Progenitor cell of endocrine pancreas (in vitro differentiated cells): ENCODE results near the gene HS3ST3A1. TPM values are rescaled to one million over a fixed set of nuclear protein-coding genes. Genes with fewer than 3 reads are reported as not detected.

Source experiments
- DNase-seq: peaks from one replicate; pipeline ENCODE4 v3.0.0; 2021; ENCODE audit warnings: low spot score; ENCODE audit not compliant: unreplicated experiment
- H3K27ac Mint-ChIP-seq: 2 replicates; pipeline ENCODE4 v1.8.0; 2021; ENCODE audit warnings: mild to moderate bottlenecking, moderate library complexity, mixed read lengths
- H3K27me3 Mint-ChIP-seq: 2 replicates; pipeline ENCODE4 v1.8.0; 2021; ENCODE audit warnings: mixed read lengths
- H3K36me3 Mint-ChIP-seq: 2 replicates; pipeline ENCODE4 v1.8.0; 2022; ENCODE audit warnings: mixed read lengths; ENCODE audit not compliant: insufficient read depth
- H3K4me1 Mint-ChIP-seq: 2 replicates; pipeline ENCODE4 v1.8.0; 2021; ENCODE audit warnings: low read depth, mixed read lengths
- H3K4me3 Mint-ChIP-seq: 2 replicates; pipeline ENCODE4 v1.8.0; 2021; ENCODE audit warnings: low read depth, mild to moderate bottlenecking, moderate library complexity, mixed read lengths
- H3K9me3 Mint-ChIP-seq: 2 replicates; pipeline ENCODE4 v1.8.0; 2021; ENCODE audit warnings: low read depth, mixed read lengths
- total RNA-seq: library from RNA; stranded (reverse); gene quantifications from 2 replicates; pipeline ENCODE4 v1.2.1, GENCODE V29; 2021
- TF ChIP-seq, protein P1 (sequence below): fragments of 200-600 bp; sonication (generic); IDR thresholded peaks from one replicate; pipeline ENCODE4 v1.5.0; 2021; ENCODE audit warnings: antibody characterized with exemption, mild to moderate bottlenecking; ENCODE audit not compliant: unreplicated experiment

Gene HS3ST3A1
- total RNA-seq, 1 donor from 2014 or later: 8.8 TPM

DNA sequence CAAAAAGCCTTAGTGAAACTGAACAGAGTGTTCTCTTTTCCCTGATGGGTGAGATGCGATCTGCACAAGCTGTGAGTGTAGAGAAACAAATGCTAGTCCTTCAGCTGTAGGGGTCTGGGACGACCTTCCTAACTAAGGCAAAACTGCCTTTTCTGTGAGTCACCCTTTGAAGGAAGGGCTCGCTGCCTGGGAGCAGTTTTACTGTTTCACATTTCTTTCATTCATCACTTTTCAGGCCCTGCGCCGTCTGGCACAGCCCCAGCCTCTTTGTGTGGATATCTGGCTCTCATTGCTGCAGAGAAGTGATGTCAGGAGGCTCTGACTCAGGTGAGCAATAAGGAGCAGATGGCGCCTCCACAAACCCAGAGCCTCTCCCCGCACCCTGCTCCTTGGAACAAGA is 57.4 kb downstream of the HS3ST3A1 start:
- Mint-ChIP-seq H3K4me1 (peaks cover 3% of the 10 kb centered on the region), H3K27ac (no peak overlapping the region), H3K4me3 (no peak overlapping the region), H3K36me3 (peaks cover 26% of the 10 kb centered on the region), H3K27me3 (no peaks in the 10 kb centered on the region), H3K9me3 (peaks cover 14% of the 10 kb centered on the region)
- TF ChIP-seq, protein P1, sequence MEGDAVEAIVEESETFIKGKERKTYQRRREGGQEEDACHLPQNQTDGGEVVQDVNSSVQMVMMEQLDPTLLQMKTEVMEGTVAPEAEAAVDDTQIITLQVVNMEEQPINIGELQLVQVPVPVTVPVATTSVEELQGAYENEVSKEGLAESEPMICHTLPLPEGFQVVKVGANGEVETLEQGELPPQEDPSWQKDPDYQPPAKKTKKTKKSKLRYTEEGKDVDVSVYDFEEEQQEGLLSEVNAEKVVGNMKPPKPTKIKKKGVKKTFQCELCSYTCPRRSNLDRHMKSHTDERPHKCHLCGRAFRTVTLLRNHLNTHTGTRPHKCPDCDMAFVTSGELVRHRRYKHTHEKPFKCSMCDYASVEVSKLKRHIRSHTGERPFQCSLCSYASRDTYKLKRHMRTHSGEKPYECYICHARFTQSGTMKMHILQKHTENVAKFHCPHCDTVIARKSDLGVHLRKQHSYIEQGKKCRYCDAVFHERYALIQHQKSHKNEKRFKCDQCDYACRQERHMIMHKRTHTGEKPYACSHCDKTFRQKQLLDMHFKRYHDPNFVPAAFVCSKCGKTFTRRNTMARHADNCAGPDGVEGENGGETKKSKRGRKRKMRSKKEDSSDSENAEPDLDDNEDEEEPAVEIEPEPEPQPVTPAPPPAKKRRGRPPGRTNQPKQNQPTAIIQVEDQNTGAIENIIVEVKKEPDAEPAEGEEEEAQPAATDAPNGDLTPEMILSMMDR: no peak
- no peak for DNase-seq

DNA sequence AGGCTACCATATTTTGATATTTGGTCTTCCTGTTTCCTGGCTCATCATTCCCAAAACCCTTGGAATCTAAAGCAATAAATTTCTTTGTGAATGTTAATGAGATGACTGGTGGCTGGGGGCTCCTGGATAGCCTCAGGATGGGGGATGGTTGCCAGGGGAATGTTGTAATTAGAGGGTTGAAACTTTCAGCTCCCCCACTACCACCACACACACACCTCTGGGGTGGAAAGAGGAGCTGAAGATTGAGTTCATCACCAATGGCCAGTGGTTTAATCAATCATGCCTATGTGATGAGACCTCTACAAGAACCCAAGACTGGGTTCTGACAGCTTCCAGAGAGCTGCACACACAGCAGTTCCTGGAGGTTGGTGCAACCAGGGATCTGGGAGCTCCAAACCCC is 59.1 kb downstream of the HS3ST3A1 start:
- TF ChIP-seq, protein P1: no peak
- no peak for DNase-seq
- peaks cover 24% of the 10 kb centered on the region for H3K36me3 Mint-ChIP-seq
- H3K27me3 Mint-ChIP-seq: no peaks in the 10 kb centered on the region
- H3K4me3 Mint-ChIP-seq: no peak overlapping the region
- peaks cover 9% of the 10 kb centered on the region for H3K9me3 Mint-ChIP-seq
- no peak overlapping the region for H3K27ac Mint-ChIP-seq
- peaks cover 3% of the 10 kb centered on the region for H3K4me1 Mint-ChIP-seq

DNA sequence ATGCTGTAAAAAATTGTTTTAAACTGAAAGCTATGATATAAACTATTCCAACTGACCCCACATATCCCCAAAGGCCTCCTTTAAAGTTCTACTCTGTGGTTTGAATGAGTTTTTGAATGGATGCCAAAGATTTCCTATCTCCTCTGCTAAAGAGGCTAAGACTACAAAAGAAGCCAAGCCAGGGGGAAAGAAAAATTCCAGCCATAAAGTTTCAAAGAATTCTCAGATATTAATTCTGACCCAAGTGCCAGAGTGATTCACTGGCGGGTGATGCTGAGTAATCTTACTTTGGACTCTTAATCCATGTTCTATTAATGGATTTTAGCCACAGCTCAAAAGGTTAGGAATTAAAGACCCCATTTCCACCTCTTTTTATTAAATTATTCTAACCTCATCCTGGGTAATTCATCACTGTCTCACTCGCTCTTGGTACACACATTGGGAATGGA is 60.7 kb downstream of the HS3ST3A1 start:
- H3K4me1 Mint-ChIP-seq: peaks cover 3% of the 10 kb centered on the region
- no peak for DNase-seq
- H3K4me3 Mint-ChIP-seq: no peak overlapping the region
- TF ChIP-seq, protein P1: no peak
- no peaks in the 10 kb centered on the region for H3K27me3 Mint-ChIP-seq
- peaks cover 26% of the 10 kb centered on the region for H3K36me3 Mint-ChIP-seq
- H3K9me3 Mint-ChIP-seq: peaks cover 6% of the 10 kb centered on the region
- no peak overlapping the region for H3K27ac Mint-ChIP-seq

DNA sequence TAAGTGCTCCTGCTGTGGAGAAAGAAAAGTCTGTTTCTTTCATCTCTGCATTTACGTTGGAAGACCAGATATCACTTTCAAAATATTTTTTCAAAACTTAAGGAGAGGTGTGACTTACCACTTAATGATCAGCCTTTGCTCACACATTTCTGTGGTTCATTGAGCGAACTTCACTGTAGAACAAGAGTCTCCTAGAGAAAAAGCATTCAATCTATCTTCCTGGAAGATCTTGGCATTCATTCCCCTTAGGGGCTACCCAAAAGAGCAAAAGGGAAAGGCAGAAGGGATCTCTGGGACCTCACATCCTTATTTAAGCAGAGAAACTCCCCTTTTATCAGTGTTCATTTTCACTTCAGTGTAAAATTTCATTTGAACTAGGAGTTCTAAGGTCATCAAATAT is 61.2 kb downstream of the HS3ST3A1 start:
- H3K4me3 Mint-ChIP-seq: no peak overlapping the region
- no peaks in the 10 kb centered on the region for H3K27me3 Mint-ChIP-seq
- peaks cover 3% of the 10 kb centered on the region for H3K4me1 Mint-ChIP-seq
- H3K27ac Mint-ChIP-seq: no peak overlapping the region
- DNase-seq: no peak
- H3K36me3 Mint-ChIP-seq: peaks cover 26% of the 10 kb centered on the region
- TF ChIP-seq, protein P1: no peak
- peaks cover 6% of the 10 kb centered on the region for H3K9me3 Mint-ChIP-seq

DNA sequence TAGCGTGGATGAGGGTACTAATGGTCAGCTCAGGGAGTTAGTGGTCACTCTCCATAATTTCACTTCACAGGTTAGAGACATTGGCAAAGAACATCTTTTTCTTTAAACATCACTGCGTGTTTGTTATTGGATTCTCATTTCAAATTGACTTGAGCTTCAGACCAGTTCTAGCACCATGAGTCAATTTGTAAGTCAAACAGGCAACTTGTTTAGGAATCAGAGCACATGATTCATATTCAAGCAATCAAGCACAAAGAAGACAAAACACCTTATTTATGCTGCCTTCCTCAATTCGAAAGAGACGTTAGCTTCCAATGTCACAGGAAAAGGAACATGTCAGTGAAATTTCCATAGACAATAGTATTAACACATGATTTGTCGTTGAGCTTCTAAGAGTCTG is 62.3 kb downstream of the HS3ST3A1 start:
- H3K36me3 Mint-ChIP-seq: peaks cover 29% of the 10 kb centered on the region
- peaks cover 6% of the 10 kb centered on the region for H3K9me3 Mint-ChIP-seq
- peaks cover 3% of the 10 kb centered on the region for H3K4me1 Mint-ChIP-seq
- no peak for DNase-seq
- no peak overlapping the region for H3K27ac Mint-ChIP-seq
- H3K27me3 Mint-ChIP-seq: no peaks in the 10 kb centered on the region
- H3K4me3 Mint-ChIP-seq: no peak overlapping the region
- TF ChIP-seq, protein P1: no peak
